ENCODE data around the gene TNFSF13. TPM values are rescaled to one million over a fixed set of nuclear protein-coding genes. Genes with fewer than 3 reads are reported as not detected.

The TNFSF13 gene
- total and polyA plus RNA-seq, 2 of the 8 experiments (the other 6 are each of a cell fraction or from before 2014, with no cell fraction given): 2.1 to 2.6 TPM

- WGBS, 2 experiments (ENCODE audit: extremely low coverage in 1 of 2, insufficient coverage in 1 of 2, insufficient read length in 1 of 2, insufficient replicate concordance in 2 of 2, low coverage in 1 of 2, low lambda C conversion rate in 2 of 2, missing lambda C conversion rate in 1 of 2): 89% methylated on average over 12 of the region's 12 CpGs; no CpG with 5 or more reads in 1 of the 2 experiments
- Histone ChIP-seq H2BK12ac (ENCODE audit: low read depth, low read length) (peak overlapping the region; percentile 17; the same call in 1 of the 2 replicates), H4K20me1 (replicated peaks in 1 of 2; ENCODE audit: control insufficient read depth in 1 of 2, insufficient read depth in 2 of 2, low read length in 2 of 2) (peaks cover 15 to 17% of the 10 kb centered on the region in 2 experiments), H2AK5ac (ENCODE audit: low read depth, low read length) (no peak overlapping the region; the same call in 1 of the 2 replicates), H3K79me2 (ENCODE audit: control insufficient read depth in 1 of 2, insufficient read depth in 2 of 2, low read length in 2 of 2) (peaks cover 4 to 14% of the 10 kb centered on the region in 2 experiments; a peak in 2 of 4 replicates), H3K27me3 (replicated peaks in 1 of 4; ENCODE audit: control insufficient read depth in 3 of 4, extremely low read depth in 1 of 4, insufficient read depth in 3 of 4, low read length in 3 of 4) (no peaks in the 10 kb centered on the region), H3K36me3 (ENCODE audit: control insufficient read depth in 2 of 4, insufficient read depth in 4 of 4, low read length in 3 of 4) (peaks cover 30 to 41% (median 36%) of the 10 kb centered on the region in 4 experiments), H3K4me1 (replicated peaks in 1 of 4; ENCODE audit: control insufficient read depth in 3 of 4, insufficient read depth in 4 of 4, low read length in 3 of 4) (peaks cover 1 to 16% (median 7%) of the 10 kb centered on the region in 4 experiments; a peak in 6 of 7 replicates), H4K5ac (ENCODE audit: insufficient read length, low read depth, low read length) (no peak overlapping the region), H3K23me2 (ENCODE audit: low read depth, low read length) (peaks cover 11% of the 10 kb centered on the region; the same call in 1 of the 2 replicates), H2BK20ac (ENCODE audit: low read length) (peak overlapping the region; percentile 40; the same call in 1 of the 2 replicates), H4K91ac (replicated peaks; ENCODE audit: insufficient read length, low read length) (no peak overlapping the region), H3K14ac (ENCODE audit: insufficient read length) (no peak overlapping the region), H3K4ac (replicated peaks; ENCODE audit: insufficient read length, low read depth, low read length) (no peak overlapping the region), H3K9me3 (ENCODE audit: insufficient read depth in 2 of 2, low read depth in 1 of 2, low read length in 1 of 2) (no peaks in the 10 kb centered on the region), H3K4me3 (ENCODE audit: extremely low read depth in 1 of 4, insufficient read depth in 2 of 4, low read depth in 3 of 4, low read length in 4 of 4) (no peak overlapping the region), H3K4me2 (ENCODE audit: insufficient read depth in 1 of 2, low read depth in 2 of 2, low read length in 2 of 2) (no peak overlapping the region), H3K56ac (replicated peaks; ENCODE audit: insufficient read length, low read depth, low read length) (no peak overlapping the region), H3K18ac (ENCODE audit: extremely low read depth, low read length) (no peak overlapping the region), H2BK120ac (replicated peaks; ENCODE audit: low read depth, low read length) (no peak overlapping the region), H2AFZ (ENCODE audit: low read length) (no peak overlapping the region), H2BK5ac (ENCODE audit: low read depth, low read length) (peak overlapping the region; percentile 56), H4K8ac (ENCODE audit: extremely low read depth, insufficient read depth, low read length) (no peak overlapping the region), H3K79me1 (ENCODE audit: low read depth, low read length) (peaks cover 7% of the 10 kb centered on the region; the same call in 1 of the 2 replicates), H3K9ac (replicated peaks in 1 of 4; ENCODE audit: extremely low read depth in 1 of 4, low read depth in 3 of 4, low read length in 3 of 4) (no peak overlapping the region), H3K27ac (ENCODE audit: low read depth, low read length) (peak overlapping the region; percentile 18), H2BK15ac (ENCODE audit: low read length) (0 out of 2 replicates have a peak overlapping the region, but pooled peaks have one; percentile 63), H3K23ac (ENCODE audit: insufficient read length) (no peak overlapping the region)
- no peak for FAIRE-seq
- peak in 1 of 2 experiments; percentile 53 for DNase-seq (ENCODE audit: low read depth in 1 of 2, low spot score in 2 of 2)
- ChIA-PET CTCF (ENCODE audit: partially characterized antibody) (interaction anchor here (1.1 to 3.0 kb wide), 7 partner anchors 9 to 108 kb away, joined by 4 to 17 read pairs (median 10); partner anchors contain the start of genes SOX15, TP53 and WRAP53), POLR2A (ENCODE audit: partially characterized antibody) (interaction anchor here (0.7 to 37.5 kb wide), 19 partner anchors 2 to 338 kb away, joined by 3 to 1144 read pairs (median 5); partner anchors contain the start of genes ATP1B2, CD68, FXR2 and GABARAP)
- TF ChIP-seq SP1 (IDR thresholded peaks at IDR 0.05; ENCODE audit: low read depth, low read length): no peak
- peak; percentile 90 for TF ChIP-seq POLR2AphosphoS5 (IDR thresholded peaks at IDR 0.05; ENCODE audit: low read depth, low read length)
- no peak for TF ChIP-seq SIRT6 (IDR thresholded peaks at IDR 0.05; ENCODE audit: low read length)
- TF ChIP-seq CTBP2 (IDR thresholded peaks at IDR 0.05; ENCODE audit: borderline replicate concordance, insufficient read depth, insufficient read length, low read length): no peak
Measured at GRCh38 chr17:7579834-7580603, 21.5 kb downstream of the TNFSF13 start.

Measured in H1 (cell line).